ENCODE results near the gene ZPBP2.
"Not testable (repeated sequence)": the region's sequence is repeated elsewhere in the genome, so short reads cannot be mapped to it uniquely, and the experiment has no call there.

The ZPBP2 gene

DNA sequence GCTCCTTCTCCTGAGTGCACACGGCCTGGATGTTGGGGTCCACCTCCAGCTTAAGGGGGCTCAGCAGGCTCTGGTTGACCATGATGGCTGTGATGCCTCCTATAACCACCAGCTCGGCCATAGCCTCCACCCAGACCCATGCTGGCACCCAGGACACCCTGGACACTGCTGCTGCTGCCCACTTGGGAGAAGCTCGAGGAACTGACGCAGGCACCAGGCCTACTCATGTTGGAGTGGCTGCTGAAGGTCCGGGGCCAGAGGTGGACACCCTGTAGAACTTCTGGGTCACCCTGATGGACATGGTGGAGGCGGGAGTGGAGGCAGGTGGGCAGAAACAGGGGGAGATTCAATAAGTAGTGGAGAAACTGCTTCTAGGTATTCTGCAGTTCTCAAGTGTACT lies 31.9 kb upstream of the ZPBP2 start:
- 92% methylated on average over 6 of the region's 6 CpGs for WGBS
- Histone ChIP-seq H3K9ac (ENCODE audit: low read depth, low read length) (no peak overlapping the region), H3K4me3 (ENCODE audit: low read length) (no peak overlapping the region), H3K9me3 (ENCODE audit: insufficient read depth, low read depth, low read length) (no peaks in the 10 kb centered on the region), H3K27me3 (ENCODE audit: insufficient read depth, low read length) (no peaks in the 10 kb centered on the region; the same call in 1 of the 2 replicates), H3K27ac (ENCODE audit: low read depth, low read length) (no peak overlapping the region), H3K36me3 (ENCODE audit: insufficient read depth, low read length) (no peaks in the 10 kb centered on the region), H3K4me1 (ENCODE audit: insufficient read depth, low read length) (no peaks in the 10 kb centered on the region)

- Histone ChIP-seq H3K27me3 (ENCODE audit: insufficient read depth, low read length) (no peaks in the 10 kb centered on the region; the same call in 1 of the 2 replicates), H3K36me3 (ENCODE audit: insufficient read depth, low read length) (no peaks in the 10 kb centered on the region), H3K9ac (ENCODE audit: low read depth, low read length) (no peak overlapping the region), H3K27ac (ENCODE audit: low read depth, low read length) (no peak overlapping the region), H3K9me3 (ENCODE audit: insufficient read depth, low read depth, low read length) (no peaks in the 10 kb centered on the region), H3K4me1 (ENCODE audit: insufficient read depth, low read length) (no peaks in the 10 kb centered on the region), H3K4me3 (ENCODE audit: low read length) (no peak overlapping the region)
- WGBS: 88% methylated on average over 1 of the region's 1 CpG
Measured at GRCh38 chr17:39838057-39838456, 29.9 kb upstream of the ZPBP2 start.

DNA sequence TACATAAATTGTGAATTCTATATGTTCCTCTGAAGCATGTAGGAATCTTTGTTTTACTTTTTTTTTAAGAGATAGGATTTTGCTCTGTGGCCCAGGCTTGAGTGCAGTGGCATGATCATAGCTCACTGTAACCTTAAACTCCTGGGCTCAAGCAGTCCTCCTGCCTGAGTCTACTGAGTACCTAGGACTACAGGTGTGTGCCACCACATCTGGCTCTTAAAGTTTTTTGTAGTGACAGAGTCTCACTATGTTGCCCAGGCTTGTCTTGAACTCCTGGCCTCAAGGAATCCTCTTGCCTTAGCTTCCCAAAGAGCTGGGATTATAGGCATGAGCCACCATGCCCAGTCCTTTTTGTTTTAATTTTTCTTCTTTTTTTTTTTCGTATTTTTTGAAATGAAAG lies 29.2 kb upstream of the ZPBP2 start:
- Histone ChIP-seq H3K9ac (ENCODE audit: low read depth, low read length) (no peak overlapping the region), H3K4me3 (ENCODE audit: low read length) (no peak overlapping the region), H3K36me3 (ENCODE audit: insufficient read depth, low read length) (no peaks in the 10 kb centered on the region), H3K9me3 (ENCODE audit: insufficient read depth, low read depth, low read length) (no peaks in the 10 kb centered on the region), H3K27me3 (ENCODE audit: insufficient read depth, low read length) (no peaks in the 10 kb centered on the region; the same call in 1 of the 2 replicates), H3K4me1 (ENCODE audit: insufficient read depth, low read length) (no peaks in the 10 kb centered on the region), H3K27ac (ENCODE audit: low read depth, low read length) (no peak overlapping the region)
- WGBS: no CpG with 5 or more reads among the region's 1 CpG

GRCh38 chr17:39841134-39841683 lies 26.8 kb upstream of the ZPBP2 start:
- 84% methylated on average over 2 of the region's 2 CpGs for WGBS
- Histone ChIP-seq H3K9ac (ENCODE audit: low read depth, low read length) (no peak overlapping the region), H3K9me3 (ENCODE audit: insufficient read depth, low read depth, low read length) (no peaks in the 10 kb centered on the region), H3K27me3 (ENCODE audit: insufficient read depth, low read length) (no peaks in the 10 kb centered on the region; the same call in 1 of the 2 replicates), H3K36me3 (ENCODE audit: insufficient read depth, low read length) (no peaks in the 10 kb centered on the region), H3K4me3 (ENCODE audit: low read length) (no peak overlapping the region), H3K4me1 (ENCODE audit: insufficient read depth, low read length) (no peaks in the 10 kb centered on the region), H3K27ac (ENCODE audit: low read depth, low read length) (no peak overlapping the region)

GRCh38 chr17:39845052-39845846 lies 22.8 kb upstream of the ZPBP2 start:
- Histone ChIP-seq H3K27me3 (ENCODE audit: insufficient read depth, low read length) (no peaks in the 10 kb centered on the region), H3K9me3 (ENCODE audit: insufficient read depth, low read depth, low read length) (no peaks in the 10 kb centered on the region), H3K36me3 (ENCODE audit: insufficient read depth, low read length) (no peaks in the 10 kb centered on the region), H3K27ac (ENCODE audit: low read depth, low read length) (no peak overlapping the region), H3K9ac (ENCODE audit: low read depth, low read length) (no peak overlapping the region), H3K4me3 (ENCODE audit: low read length) (no peak overlapping the region), H3K4me1 (ENCODE audit: insufficient read depth, low read length) (no peaks in the 10 kb centered on the region)
- WGBS: 94% methylated on average over 8 of the region's 8 CpGs

DNA sequence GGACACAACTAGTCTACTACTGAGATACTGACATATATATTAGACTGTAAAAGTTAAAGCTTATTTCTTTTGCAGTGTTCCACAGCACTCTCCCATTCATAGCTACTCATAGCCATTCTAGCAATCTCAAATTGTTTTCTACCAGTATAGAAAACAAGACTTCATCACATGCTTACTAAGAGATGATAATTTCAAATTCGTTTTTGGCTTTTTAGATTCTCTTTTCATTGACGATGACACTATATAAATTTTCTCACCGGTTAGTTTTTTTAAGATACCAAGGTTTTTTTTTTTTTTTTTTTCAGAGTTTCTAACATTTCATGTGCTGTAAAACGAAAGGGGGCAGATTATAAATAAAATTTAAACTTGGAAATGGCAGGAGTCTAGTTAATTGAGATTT lies 21.8 kb upstream of the ZPBP2 start:
- 98% methylated on average over 3 of the region's 4 CpGs for WGBS
- Histone ChIP-seq H3K36me3 (ENCODE audit: insufficient read depth, low read length) (no peaks in the 10 kb centered on the region), H3K9ac (ENCODE audit: low read depth, low read length) (no peak overlapping the region), H3K4me3 (ENCODE audit: low read length) (no peak overlapping the region), H3K9me3 (ENCODE audit: insufficient read depth, low read depth, low read length) (no peaks in the 10 kb centered on the region), H3K27me3 (ENCODE audit: insufficient read depth, low read length) (no peaks in the 10 kb centered on the region), H3K4me1 (ENCODE audit: insufficient read depth, low read length) (no peaks in the 10 kb centered on the region), H3K27ac (ENCODE audit: low read depth, low read length) (no peak overlapping the region)

- H3K9ac ChIP-seq (ENCODE audit: low read depth, low read length): no peak overlapping the region
- WGBS: 92% methylated on average over 4 of the region's 4 CpGs
Measured at GRCh38 chr17:39848600-39848999, 19.4 kb upstream of the ZPBP2 start.

DNA sequence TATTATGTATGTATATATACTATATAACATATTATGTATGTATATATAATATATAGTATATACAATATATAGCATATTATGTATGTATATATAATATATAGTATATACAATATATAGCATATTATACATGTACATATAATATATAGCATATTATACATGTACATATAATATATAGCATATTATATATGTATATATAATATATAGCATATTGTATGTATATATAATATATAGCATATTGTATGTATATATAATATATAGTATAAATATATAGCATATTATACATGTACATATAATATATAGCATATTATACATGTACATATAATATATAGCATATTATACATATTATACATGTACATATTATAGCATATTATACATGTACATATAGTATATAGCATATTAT lies 17.8 kb upstream of the ZPBP2 start:
- H3K27ac ChIP-seq (ENCODE audit: low read depth, low read length); H3K27me3 ChIP-seq (ENCODE audit: insufficient read depth, low read length); H3K4me1 ChIP-seq (ENCODE audit: insufficient read depth, low read length); H3K9ac ChIP-seq (ENCODE audit: low read depth, low read length); H3K36me3 ChIP-seq (ENCODE audit: insufficient read depth, low read length); H3K9me3 ChIP-seq (ENCODE audit: insufficient read depth, low read depth, low read length); H3K4me3 ChIP-seq (ENCODE audit: low read length): not testable (repeated sequence)

More at GRCh38 chr17:39848600-39848999, 19.4 kb upstream of the ZPBP2 start:
- Histone ChIP-seq H3K4me1 (ENCODE audit: insufficient read depth, low read length) (no peaks in the 10 kb centered on the region), H3K9me3 (ENCODE audit: insufficient read depth, low read depth, low read length) (no peaks in the 10 kb centered on the region), H3K4me3 (ENCODE audit: low read length) (no peak overlapping the region), H3K36me3 (ENCODE audit: insufficient read depth, low read length) (no peaks in the 10 kb centered on the region), H3K27ac (ENCODE audit: low read depth, low read length) (no peak overlapping the region), H3K27me3 (ENCODE audit: insufficient read depth, low read length) (no peaks in the 10 kb centered on the region)

GRCh38 chr17:39852239-39852638 lies 15.8 kb upstream of the ZPBP2 start:
- H3K4me3 ChIP-seq (ENCODE audit: low read length): no peak overlapping the region
- H3K27me3 ChIP-seq (ENCODE audit: insufficient read depth, low read length): no peaks in the 10 kb centered on the region
- 85% methylated on average over 3 of the region's 3 CpGs for WGBS
- no peaks in the 10 kb centered on the region for H3K36me3 ChIP-seq (ENCODE audit: insufficient read depth, low read length)
- no peak overlapping the region for H3K9ac ChIP-seq (ENCODE audit: low read depth, low read length)
- no peaks in the 10 kb centered on the region for H3K4me1 ChIP-seq (ENCODE audit: insufficient read depth, low read length)
- no peak overlapping the region for H3K27ac ChIP-seq (ENCODE audit: low read depth, low read length)
- no peaks in the 10 kb centered on the region for H3K9me3 ChIP-seq (ENCODE audit: insufficient read depth, low read depth, low read length)

GRCh38 chr17:39854909-39855308 lies 13.1 kb upstream of the ZPBP2 start:
- WGBS: 95% methylated on average over 2 of the region's 2 CpGs
- no peaks in the 10 kb centered on the region for H3K27me3 ChIP-seq (ENCODE audit: insufficient read depth, low read length)

GRCh38 chr17:39855911-39856649 lies 11.9 kb upstream of the ZPBP2 start:
- 94% methylated on average over 8 of the region's 9 CpGs for WGBS
- H3K9ac ChIP-seq (ENCODE audit: low read depth, low read length); H3K36me3 ChIP-seq (ENCODE audit: insufficient read depth, low read length); H3K27me3 ChIP-seq (ENCODE audit: insufficient read depth, low read length); H3K4me3 ChIP-seq (ENCODE audit: low read length); H3K9me3 ChIP-seq (ENCODE audit: insufficient read depth, low read depth, low read length); H3K27ac ChIP-seq (ENCODE audit: low read depth, low read length); H3K4me1 ChIP-seq (ENCODE audit: insufficient read depth, low read length): not testable (repeated sequence)

More at GRCh38 chr17:39854909-39855308, 13.1 kb upstream of the ZPBP2 start:
- Histone ChIP-seq H3K4me1 (ENCODE audit: insufficient read depth, low read length) (no peaks in the 10 kb centered on the region), H3K9ac (ENCODE audit: low read depth, low read length) (no peak overlapping the region), H3K4me3 (ENCODE audit: low read length) (no peak overlapping the region), H3K27ac (ENCODE audit: low read depth, low read length) (no peak overlapping the region), H3K36me3 (ENCODE audit: insufficient read depth, low read length) (no peaks in the 10 kb centered on the region), H3K9me3 (ENCODE audit: insufficient read depth, low read depth, low read length) (no peaks in the 10 kb centered on the region)

All from HUES64 (cell line).